ENCODE results near the gene ACAD10.

- TF ChIP-seq CTCF (IDR thresholded peaks at IDR 0.05; ENCODE audit: low read length) (no peak), EZH2 (optimal IDR thresholded peaks at IDR 0.05; ENCODE audit: low read depth, low read length) (no peak)
Measured at GRCh38 chr12:111781085-111781658, 95.3 kb downstream of the ACAD10 start.

Measured in MM.1S (cell line).